ENCODE results near the gene PPP3CB.

GRCh38 chr10:73405556-73405955 is 90.3 kb downstream of the PPP3CB start:
- TF ChIP-seq CTCF (conservative IDR thresholded peaks at IDR 0.05; ENCODE audit: low read depth in 2 of 2) (no peak), ETS1 (IDR thresholded peaks at IDR 0.05) (no peak), EZH2phosphoT487 (IDR thresholded peaks at IDR 0.05; ENCODE audit: unreplicated experiment) (no peak), JUNB (IDR thresholded peaks at IDR 0.05; ENCODE audit: unreplicated experiment) (no peak), POLR2AphosphoS5 (IDR thresholded peaks at IDR 0.05; ENCODE audit: low read depth) (no peak), STAT1 (IDR thresholded peaks at IDR 0.05; ENCODE audit: unreplicated experiment) (no peak)

Measured in GM23338 (cell line).